Stimulated activated CD8-positive, alpha-beta memory T cell treated with anti-CD3 and anti-CD28 coated beads, Interleukin-4, amount 100 ng/mL, for 24 hours (primary cell): ENCODE results near the gene NPAS2.

Source experiments
- DNase-seq: peaks from one replicate; pipeline ENCODE4 v3.0.0-alpha.2; 2020; ENCODE audit warnings: low read depth

The NPAS2 gene

DNA sequence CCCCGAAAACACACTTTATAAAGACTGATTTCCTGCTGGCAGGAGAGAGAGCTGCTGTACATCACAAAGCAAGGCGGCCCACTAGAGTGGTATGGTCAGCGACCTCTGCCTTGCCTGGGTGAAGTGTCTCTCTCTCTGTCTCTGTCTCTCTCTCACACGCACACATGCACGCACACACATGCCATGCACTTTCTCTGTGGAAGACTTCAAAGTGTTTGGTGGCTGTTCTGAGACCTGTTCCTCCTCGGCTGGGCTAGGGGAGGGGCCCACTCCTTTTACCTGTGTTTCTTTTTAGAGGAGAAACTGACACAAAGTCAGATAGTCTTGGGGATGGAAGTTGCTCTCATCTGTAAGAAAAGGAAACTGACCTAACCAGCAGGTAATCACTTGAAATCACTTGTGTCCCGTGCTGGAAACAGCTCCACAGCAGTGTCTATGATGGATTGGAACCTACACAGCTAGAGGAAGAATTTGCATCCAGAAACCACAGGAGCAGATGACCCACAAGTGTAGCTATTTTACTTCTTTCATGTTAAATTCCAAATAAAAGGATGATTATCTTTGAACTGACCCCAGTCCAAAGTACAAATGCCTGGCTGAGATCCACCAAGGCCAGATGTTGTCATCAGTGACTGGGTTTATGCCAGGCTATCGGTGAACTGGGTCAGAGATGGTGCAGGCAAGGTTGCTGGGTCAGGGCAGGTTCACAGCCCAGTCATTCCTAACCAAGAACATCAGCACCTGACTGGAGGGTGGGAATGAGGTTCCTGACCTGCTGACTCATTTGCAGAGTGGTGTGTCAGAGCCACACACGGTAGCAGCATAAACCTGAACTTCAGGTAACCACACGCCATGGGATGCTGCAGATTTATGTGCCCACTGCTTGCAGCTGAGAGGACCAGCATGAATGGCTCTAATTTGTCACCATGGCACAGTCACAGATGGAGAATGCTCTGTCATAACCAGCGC is 63.0 kb downstream of the NPAS2 start:
- DNase-seq, result no peak

DNA sequence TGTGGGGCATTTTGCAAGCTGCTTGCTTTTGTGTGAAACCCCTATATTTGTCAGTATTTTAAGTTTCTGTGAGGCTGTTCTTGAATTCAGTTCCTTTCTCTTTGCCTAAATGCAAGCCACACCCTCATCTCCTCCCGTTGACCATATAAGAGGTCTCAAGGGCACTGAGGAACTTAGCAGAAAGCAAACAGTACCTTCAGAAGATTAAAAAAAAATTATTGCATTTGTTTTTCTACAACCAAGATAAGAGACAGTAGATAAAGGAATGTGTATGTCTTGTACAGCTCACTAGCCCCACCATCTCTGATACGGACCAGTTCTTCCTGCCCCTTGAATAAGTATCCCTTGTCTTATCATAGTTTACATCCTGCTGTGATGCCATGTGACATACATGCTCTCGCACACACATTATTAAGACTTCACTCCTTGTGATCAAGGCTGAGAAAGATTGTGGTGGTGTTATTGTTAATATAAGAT is 64.2 kb downstream of the NPAS2 start:
- DNase-seq, result no peak

DNA sequence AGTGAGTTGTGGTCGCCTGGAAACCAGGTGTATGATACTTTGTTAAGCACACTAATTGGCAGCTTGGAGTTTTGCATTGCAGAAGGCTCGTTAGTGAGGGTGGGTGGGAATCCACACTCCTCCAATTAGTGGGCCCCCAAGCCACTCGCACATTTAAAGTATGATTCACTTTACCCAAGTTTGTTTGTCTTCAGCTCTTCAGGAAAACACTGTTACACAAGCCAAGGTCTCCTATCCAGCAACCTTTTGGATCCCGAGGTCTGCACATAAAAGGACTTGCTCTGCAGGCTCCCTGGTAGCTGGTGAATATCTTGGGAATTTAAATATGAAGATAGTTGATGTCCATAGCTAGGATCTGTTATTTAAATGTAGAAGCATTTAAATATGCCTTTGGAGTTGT is 66.1 kb downstream of the NPAS2 start:
- DNase-seq, result no peak

- no peak for DNase-seq
These were observed 67.2 kb downstream of the NPAS2 start for GRCh38 chr2:100887039-100887578.

DNA sequence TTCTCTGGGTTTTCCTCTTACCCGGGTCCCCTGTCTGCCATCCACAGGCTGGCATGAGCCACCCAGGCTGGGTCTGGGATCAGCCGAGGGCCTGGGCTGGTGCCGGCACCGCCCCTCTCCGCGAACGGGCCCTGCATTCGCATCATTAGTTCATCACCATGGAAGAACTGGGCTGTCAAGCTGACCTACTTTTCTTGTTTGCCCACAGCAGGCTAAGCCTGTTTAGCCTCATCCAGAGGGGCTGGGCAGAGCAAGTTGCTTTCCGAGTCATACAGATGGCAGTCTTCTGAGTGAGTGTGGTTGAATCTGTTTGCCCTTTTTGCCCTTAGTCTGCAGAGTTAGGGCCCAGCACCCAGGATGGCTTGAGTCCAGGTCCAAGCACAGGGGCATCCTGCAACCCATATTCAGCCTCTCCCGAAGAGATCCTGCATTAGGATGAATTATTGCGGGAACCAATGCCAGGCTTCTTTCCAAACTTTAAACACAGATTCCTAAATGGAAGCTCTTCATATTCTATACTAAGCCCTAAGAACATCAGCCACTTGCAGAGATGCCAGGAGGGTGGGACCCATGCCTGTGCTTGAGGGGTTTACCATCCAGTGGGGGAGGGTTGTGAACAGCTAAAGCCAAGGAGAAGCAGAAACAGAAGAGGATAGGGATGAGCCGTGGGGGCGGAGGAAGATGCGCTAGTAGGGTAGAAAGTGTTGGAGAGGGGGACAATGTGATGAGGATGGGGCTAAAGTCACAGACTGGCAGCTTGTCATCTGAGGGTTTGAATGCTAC is 68.0 kb downstream of the NPAS2 start:
- no peak for DNase-seq

DNA sequence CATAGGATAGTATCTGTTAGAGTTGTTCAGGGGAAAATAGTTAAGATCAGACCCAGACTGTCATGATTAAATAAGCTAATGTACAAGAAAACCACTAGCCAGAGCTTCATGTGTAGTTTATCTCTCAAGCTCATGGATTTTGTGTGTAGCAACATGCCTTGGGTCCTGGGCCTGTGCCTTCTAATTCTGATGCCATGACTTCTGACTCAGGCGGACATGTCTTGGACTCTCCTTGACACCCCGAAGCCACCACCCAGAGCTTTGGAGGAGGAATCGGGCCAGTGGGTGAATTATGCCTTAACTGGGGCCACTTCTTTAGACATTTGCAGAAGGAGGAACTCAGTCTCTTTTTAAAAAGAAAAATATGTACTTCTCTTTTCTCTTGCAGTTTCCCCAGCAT is 68.7 kb downstream of the NPAS2 start:
- no peak for DNase-seq

- DNase-seq, result no peak
These were observed 69.3 kb downstream of the NPAS2 start for GRCh38 chr2:100889286-100889685.

DNA sequence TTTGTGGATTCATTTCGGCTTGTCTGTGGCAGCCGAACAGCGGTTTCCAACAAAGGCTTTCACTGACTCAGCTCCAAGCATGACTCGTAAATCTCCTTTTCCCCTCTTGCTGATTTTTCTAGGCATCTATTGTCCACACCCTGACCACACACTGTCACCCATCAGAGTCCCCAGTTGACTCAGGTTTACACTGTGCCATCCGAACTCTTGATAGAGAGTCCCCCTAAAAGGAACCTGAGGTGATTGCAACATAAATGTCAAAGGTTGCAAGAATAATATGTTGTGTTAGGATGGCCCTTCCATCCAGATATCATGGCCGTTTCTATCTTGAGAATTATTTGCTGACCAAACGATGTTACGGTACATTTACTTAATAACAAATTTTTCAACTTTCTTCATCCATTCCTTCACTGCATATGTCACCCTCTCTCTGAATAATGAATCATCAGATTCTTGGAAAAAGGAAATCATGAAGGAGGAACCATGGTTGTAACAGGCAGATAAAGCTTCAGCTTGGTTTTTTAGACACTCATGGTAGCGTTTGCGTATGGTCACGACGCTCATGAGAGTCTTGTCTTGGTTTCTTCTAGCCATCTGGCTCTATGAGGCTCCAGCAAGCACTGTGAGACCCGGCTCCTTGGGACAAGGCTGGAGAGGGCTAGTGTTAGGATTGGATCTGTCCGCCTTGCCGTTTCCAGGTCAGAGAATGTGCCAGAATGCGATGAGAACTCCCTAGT is 72.1 kb downstream of the NPAS2 start:
- no peak for DNase-seq

GRCh38 chr2:100893392-100894104 is 73.6 kb downstream of the NPAS2 start:
- DNase-seq, result no peak

GRCh38 chr2:100894105-100894795 is 74.3 kb downstream of the NPAS2 start:
- DNase-seq, result no peak

DNA sequence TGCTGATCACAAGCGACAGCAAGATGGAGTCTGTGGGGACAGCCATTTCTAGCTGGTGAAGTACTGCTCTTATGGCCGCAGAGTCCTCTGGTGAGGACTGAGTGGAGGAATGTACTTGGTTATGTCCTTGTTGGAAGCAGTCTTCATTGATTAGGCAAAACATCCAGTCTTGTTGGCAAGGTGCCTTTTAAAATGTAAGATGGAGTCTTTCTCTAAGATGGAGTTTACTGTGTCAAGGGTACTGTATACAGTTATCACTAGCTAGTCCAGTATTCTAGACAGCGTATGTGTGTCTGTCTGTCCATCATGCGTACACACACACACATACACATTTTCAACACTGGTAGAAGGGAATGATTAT is 74.8 kb downstream of the NPAS2 start:
- DNase-seq, result no peak

DNA sequence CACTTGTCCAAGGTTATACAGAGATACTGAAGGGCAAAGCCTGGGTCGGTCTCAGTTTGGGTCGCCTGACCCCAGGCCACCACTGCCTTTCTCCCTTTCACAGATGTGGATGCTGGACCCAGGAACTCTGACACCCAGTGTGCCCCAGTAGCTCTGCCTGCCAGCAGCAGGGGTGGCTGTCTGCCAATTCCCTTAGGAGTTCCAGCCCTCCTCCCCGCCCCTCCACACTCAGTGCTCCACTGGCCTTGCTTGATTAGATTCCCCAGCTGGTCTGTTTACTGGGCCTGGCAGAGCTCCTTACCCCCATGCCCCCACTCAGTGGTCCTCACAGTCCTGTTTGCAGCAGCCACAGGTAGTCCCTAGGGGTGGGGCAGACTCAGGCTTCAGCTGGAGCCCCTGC is 75.5 kb downstream of the NPAS2 start:
- no peak for DNase-seq

GRCh38 chr2:100895934-100896685 is 76.2 kb downstream of the NPAS2 start:
- DNase-seq, result no peak

- DNase-seq, result no peak
These were observed 78.2 kb downstream of the NPAS2 start for GRCh38 chr2:100898035-100898665.

- DNase-seq, result no peak
These were observed 80.3 kb downstream of the NPAS2 start for GRCh38 chr2:100900156-100900795.

GRCh38 chr2:100902817-100903405 is 83.0 kb downstream of the NPAS2 start:
- no peak for DNase-seq

DNA sequence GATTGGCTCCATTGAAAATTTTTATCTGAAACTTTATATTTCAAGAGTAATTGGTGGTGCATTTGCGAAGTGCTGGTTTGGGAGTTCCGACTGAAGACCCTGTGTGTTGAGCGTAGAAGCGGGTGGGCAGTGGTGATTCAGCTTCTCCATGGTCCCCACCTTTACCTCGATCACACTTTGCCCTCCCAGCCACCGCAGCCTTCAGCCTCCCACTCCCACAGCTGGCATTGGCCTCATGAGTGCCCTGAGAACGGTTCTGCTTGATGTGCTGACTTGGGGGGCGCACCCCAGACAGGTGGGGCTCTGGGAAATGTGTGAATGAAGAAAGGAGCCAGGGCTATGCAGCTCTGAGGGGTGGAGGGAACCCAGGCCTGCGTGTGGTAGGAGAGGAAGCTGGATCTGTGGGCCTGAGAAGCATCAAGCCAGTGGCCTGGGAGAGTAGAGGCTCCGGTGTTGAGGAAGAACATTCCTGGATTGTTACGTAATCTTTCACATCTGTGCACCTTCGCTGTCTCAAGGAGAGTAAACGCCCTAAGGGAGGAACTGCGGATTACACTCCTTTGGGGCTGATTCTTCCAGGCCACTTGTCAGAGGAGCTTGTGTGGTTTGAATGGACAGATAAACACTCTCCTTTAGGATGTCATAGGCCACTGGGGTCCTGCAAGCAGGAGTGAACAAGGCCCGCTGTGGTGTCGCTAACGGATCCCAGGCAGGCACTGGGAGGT is 83.8 kb downstream of the NPAS2 start:
- DNase-seq, result no peak
